OCI-LY7 (cell line): ENCODE measurements around the gene RAPGEF2.

Source experiments
- EZH2phosphoT487 ChIP-seq: fragments of 200-600 bp; sonication (generic); IDR thresholded peaks from 2 replicates; pipeline ENCODE4 v1.6.1; 2018; ENCODE audit warnings: low read depth, borderline replicate concordance, mild to moderate bottlenecking, mixed run types, antibody characterized with exemption, low read length, moderate library complexity, mixed read lengths
- TF ChIP-seq, protein P1 (sequence below): fragments of 200-600 bp; sonication (generic); conservative IDR thresholded peaks from 2 replicates; pipeline ENCODE4 v1.5.1; 2014; ENCODE audit warnings: mild to moderate bottlenecking, antibody characterized with exemption, low read length, moderate library complexity, mixed read lengths

DNA sequence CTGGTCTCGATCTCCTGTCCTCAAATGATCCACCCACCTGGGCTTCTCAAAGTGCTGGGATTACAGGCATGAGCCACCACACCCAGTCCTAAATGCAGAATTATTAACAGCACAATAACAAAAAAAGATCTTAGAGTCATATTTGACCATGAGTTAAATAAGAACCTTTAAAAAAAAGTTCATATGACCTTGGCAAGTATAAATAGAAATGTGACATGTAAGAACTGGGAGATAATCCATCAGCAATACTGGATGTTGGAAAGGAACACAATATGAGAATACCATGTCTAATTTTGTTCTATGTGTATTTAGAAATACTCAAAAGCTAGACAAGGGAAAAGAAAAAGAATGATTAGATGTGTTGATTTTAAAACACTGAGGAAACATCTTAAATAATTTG, 231.6 kb downstream of the RAPGEF2 start:
- TF ChIP-seq, protein P1, sequence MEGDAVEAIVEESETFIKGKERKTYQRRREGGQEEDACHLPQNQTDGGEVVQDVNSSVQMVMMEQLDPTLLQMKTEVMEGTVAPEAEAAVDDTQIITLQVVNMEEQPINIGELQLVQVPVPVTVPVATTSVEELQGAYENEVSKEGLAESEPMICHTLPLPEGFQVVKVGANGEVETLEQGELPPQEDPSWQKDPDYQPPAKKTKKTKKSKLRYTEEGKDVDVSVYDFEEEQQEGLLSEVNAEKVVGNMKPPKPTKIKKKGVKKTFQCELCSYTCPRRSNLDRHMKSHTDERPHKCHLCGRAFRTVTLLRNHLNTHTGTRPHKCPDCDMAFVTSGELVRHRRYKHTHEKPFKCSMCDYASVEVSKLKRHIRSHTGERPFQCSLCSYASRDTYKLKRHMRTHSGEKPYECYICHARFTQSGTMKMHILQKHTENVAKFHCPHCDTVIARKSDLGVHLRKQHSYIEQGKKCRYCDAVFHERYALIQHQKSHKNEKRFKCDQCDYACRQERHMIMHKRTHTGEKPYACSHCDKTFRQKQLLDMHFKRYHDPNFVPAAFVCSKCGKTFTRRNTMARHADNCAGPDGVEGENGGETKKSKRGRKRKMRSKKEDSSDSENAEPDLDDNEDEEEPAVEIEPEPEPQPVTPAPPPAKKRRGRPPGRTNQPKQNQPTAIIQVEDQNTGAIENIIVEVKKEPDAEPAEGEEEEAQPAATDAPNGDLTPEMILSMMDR = no peak
- no peak for TF ChIP-seq EZH2phosphoT487
